Heart right ventricle (tissue), 16 donors: ENCODE data around the gene LRP2. TPM values are rescaled to one million over a fixed set of nuclear protein-coding genes. Genes with fewer than 3 reads are reported as not detected.

Experiments
- ATAC-seq, 8 donors: fragments of 200-7000 bp; cut with Tn5 transposase; one replicate each; pipeline ENCODE4 v1.9.1; 2020; ENCODE audit warnings: mild to moderate bottlenecking in 8 of 8, moderate library complexity in 8 of 8, moderate number of reproducible peaks in 1 of 8
- DNase-seq, 2 donors: peaks; one replicate each; pipeline ENCODE4 v3.0.0-alpha.2; 2020
- H3K27ac ChIP-seq, 10 donors: fragments of 200-600 bp; sonication (generic) in 2 of 10; one replicate each; pipeline versions ENCODE4 v1.5.0 to v1.8.0; 2020 to 2022; ENCODE audit warnings: mild to moderate bottlenecking in 3 of 10
- H3K27me3 ChIP-seq, 7 donors: fragments of 200-600 bp; one replicate each; pipeline ENCODE4 v1.8.0; 2021 to 2022; ENCODE audit warnings: mild to moderate bottlenecking in 2 of 7
- H3K36me3 ChIP-seq, 9 donors: fragments of 200-600 bp; sonication (generic) in 1 of 9; one replicate each; pipeline versions ENCODE4 v1.5.0 to v1.8.0; 2020 to 2022; ENCODE audit warnings: mild to moderate bottlenecking in 2 of 9
- H3K4me1 ChIP-seq, 9 donors: fragments of 200-600 bp; sonication (generic) in 1 of 9; one replicate each; pipeline versions ENCODE4 v1.5.0 to v1.8.0; 2020 to 2022; ENCODE audit warnings: mild to moderate bottlenecking in 4 of 9
- H3K4me3 ChIP-seq, 10 donors: fragments of 200-600 bp; sonication (generic) in 2 of 10; one replicate each; pipeline versions ENCODE4 v1.5.0 to v1.8.0; 2020 to 2022; ENCODE audit warnings: mild to moderate bottlenecking in 7 of 10, moderate library complexity in 2 of 10
- H3K9me3 ChIP-seq, 11 donors: fragments of 200-600 bp in 10 of 11; sonication (generic) in 2 of 11; one replicate each; pipeline versions ENCODE4 v1.5.0 to v1.8.0; 2013 to 2022; ENCODE audit warnings: mild to moderate bottlenecking in 2 of 11, control low read depth in 1 of 11, moderate library complexity in 1 of 11
- CTCF ChIP-seq, 9 donors: fragments of 200-600 bp; sonication (generic) in 2 of 9; IDR thresholded peaks; one replicate each; pipeline versions ENCODE4 v1.5.0 to v1.8.0; 2021 to 2022; ENCODE audit warnings: antibody characterized with exemption in 9 of 9, mild to moderate bottlenecking in 5 of 9, moderate library complexity in 1 of 9
- WGBS, 2 donors: extraction: QIAGEN DNeasy Blood & Tissue Kit; methylation state at CpG; one replicate each; pipeline ENCODE4 v1.1.7; 2013; ENCODE audit warnings: inconsistent platforms in 1 of 2; 5-methylcytosine and 5-hydroxymethylcytosine counted together
- intact Hi-C, 10 donors: fragments of 100-400 bp; cut with DNase I; formaldehyde crosslinking; loops; one replicate each; pipeline versions ENCODE4 v1.11.1 to v1.14.2; 2022
- polyA plus RNA-seq, 2 donors: library from polyadenylated mRNA; stranded (reverse); fragments of 200-250 nt; gene quantifications; one replicate each; pipeline ENCODE4 v1.2.3, GENCODE V29; 2013
- total RNA-seq, 10 donors: library from RNA; stranded (reverse); fragmentation: NEBNext Ultra II Directional in 3 of 10; extraction: Animal tissue kit (Norgen Biotek cat#: 25700) in 3 of 10; gene quantifications; one replicate each; pipeline versions ENCODE4 v1.2.1 to v1.2.4, GENCODE V29; 2021 to 2023
- donor health status: Arrhythmogenic right ventricular cardiomyopathy.
- donor health status: ischemic (EF 13 %, LVEDD 7.1; RV severe dilation, severe dysfunction).
- donor health status: healthy with polysubstance abuse.
- donor health status: DM: no; HTN: yes; CAD: no.
- donor health status: DM: no; HTN: no; CAD: no.
- donor health status: ischemic (EF 25% LVEDD 6.9; RV normal size, moderate dysfunction).
- donor health status: ischemic (EF 25% LVEDD 5.7; RV mildly dilated, moderate dysfunction).
- donor health status: healthy.
- donor health status: DM: yes; HTN: yes; CAD: no.
- donor health status: Ischemic cardiomyopathy.
- donor health status: ischemic (EF 35%, LVEDD 5.7; RV mildly dilated, moderate dysfunction).
- donor health status: nonischemic (EF 11% LVEDD 7.7; RV severe dilation, severe dysfunction).
- donor health status: DM: yes; HTN: yes; CAD: no.
- donor health status: PGD.
- donor health status: ischemic (EF 29% LVEDD 5.4; RV normal size, mild dysfunction).
- donor health status: nonischemic (EF 23%, LVEDD 6.1; RV moderate dilation, normal function).

LRP2 gene
- total and polyA plus RNA-seq, 12 donors = 0.06 to 1.3 (median 0.27) TPM; not detected in 8

GRCh38 chr2:169119851-169120250 is 242.5 kb downstream of the LRP2 start:
- DNase-seq (no peak), ATAC-seq (no peak)
- no peaks in the 10 kb centered on the region for H3K9me3 ChIP-seq
- H3K4me1 ChIP-seq = peaks cover 0 to 36% (median 10%) of the 10 kb centered on the region in 9 donors
- peaks cover 0 to 3% (median 0%) of the 10 kb centered on the region in 7 donors for H3K27me3 ChIP-seq
- intact Hi-C loops = loop anchor here in 1 of 10 donors (10.0 kb wide), 1 partner anchor 275 kb away; no protein-coding TSS in a partner anchor
- H3K36me3 ChIP-seq = no peaks in the 10 kb centered on the region
- no peak overlapping the region for H3K4me3 ChIP-seq
- no peak overlapping the region for H3K27ac ChIP-seq
- 82 to 87% methylated on average over 4 of the region's 4 CpGs for WGBS, 2 donors
- TF ChIP-seq CTCF (IDR thresholded peaks at IDR 0.05) = no peak

GRCh38 chr2:169119123-169119760 is 243.1 kb downstream of the LRP2 start:
- WGBS, 2 donors = 48 to 53% methylated on average over 4 of the region's 4 CpGs
- Histone ChIP-seq H3K27ac (no peak overlapping the region), H3K4me3 (no peak overlapping the region), H3K36me3 (no peaks in the 10 kb centered on the region), H3K4me1 (peaks cover 0 to 36% (median 10%) of the 10 kb centered on the region in 9 donors), H3K9me3 (no peaks in the 10 kb centered on the region), H3K27me3 (peaks cover 0 to 3% (median 0%) of the 10 kb centered on the region in 7 donors)
- no peak for DNase-seq
- intact Hi-C loops = loop anchor here in 1 of 10 donors (10.0 kb wide), 1 partner anchor 276 kb away; no protein-coding TSS in a partner anchor
- ATAC-seq = peak in 2 of 8 donors; percentile 45 to 48
- no peak for TF ChIP-seq CTCF (IDR thresholded peaks at IDR 0.05)

DNA sequence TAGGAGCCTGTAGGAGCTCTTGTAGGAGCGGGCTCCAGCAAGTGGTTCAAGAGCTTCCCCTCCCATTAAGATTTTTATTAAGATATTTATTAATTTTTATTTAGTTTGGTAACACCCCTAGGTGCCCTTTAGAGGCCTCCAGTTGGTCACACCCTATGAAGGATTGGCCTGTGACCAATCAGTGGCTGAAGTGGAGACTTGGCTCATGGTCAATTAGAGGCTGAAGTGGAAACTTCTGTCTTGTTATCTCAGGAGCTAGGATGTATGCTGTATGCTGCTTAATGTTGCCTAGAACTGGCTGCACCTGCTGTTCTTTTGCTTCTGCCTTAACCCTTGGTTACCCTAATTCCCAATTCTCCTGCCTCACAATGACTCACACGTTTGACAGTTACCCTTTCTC is 244.3 kb downstream of the LRP2 start:
- TF ChIP-seq CTCF (IDR thresholded peaks at IDR 0.05) = no peak
- H3K9me3 ChIP-seq = no peaks in the 10 kb centered on the region
- no peak overlapping the region for H3K4me3 ChIP-seq
- H3K27me3 ChIP-seq = peaks cover 0 to 3% (median 0%) of the 10 kb centered on the region in 7 donors
- intact Hi-C loops = loop anchor here in 2 of 10 donors (1.0 to 10.0 kb wide), 2 partner anchors 32 to 277 kb away; no protein-coding TSS in a partner anchor
- 50 to 58% methylated on average over 2 of the region's 2 CpGs for WGBS, 2 donors
- ATAC-seq (peak in 6 of 8 donors; percentile 30 to 81 (median 76)), DNase-seq (peak in 1 of 2 donors; percentile 25)
- peaks cover 0 to 36% (median 10%) of the 10 kb centered on the region in 9 donors for H3K4me1 ChIP-seq
- no peak overlapping the region for H3K27ac ChIP-seq
- no peaks in the 10 kb centered on the region for H3K36me3 ChIP-seq

DNA sequence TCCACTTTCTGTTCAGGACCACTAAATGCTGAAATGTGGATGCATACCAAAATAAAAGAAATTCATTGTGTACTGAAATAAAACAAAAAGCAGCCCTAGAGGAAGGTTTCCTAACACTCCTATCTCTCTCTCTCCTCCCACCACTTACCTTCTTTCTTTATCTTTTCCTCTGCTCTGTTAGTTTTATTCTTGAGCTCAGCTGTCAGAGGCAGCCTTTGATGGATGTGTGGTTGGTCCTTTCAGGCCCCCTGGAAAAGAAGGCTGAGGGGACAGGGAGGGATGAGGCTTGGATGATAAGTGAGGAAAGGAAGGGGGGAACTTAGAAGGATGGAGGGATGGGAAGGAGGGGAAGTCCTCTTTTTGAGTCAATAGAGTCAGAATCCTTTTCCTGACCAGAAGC is 245.3 kb downstream of the LRP2 start:
- no peak overlapping the region for H3K4me3 ChIP-seq
- ATAC-seq = no peak
- no peak for TF ChIP-seq CTCF (IDR thresholded peaks at IDR 0.05)
- H3K27me3 ChIP-seq = peaks cover 0 to 3% (median 0%) of the 10 kb centered on the region in 7 donors
- no peaks in the 10 kb centered on the region for H3K9me3 ChIP-seq
- intact Hi-C loops = loop anchor here in 1 of 10 donors (10.0 kb wide), 1 partner anchor 278 kb away; no protein-coding TSS in a partner anchor
- H3K4me1 ChIP-seq = peaks cover 0 to 36% (median 10%) of the 10 kb centered on the region in 9 donors
- no peaks in the 10 kb centered on the region for H3K36me3 ChIP-seq
- peak overlapping the region in 2 of 10 donors; percentile 49 to 60 for H3K27ac ChIP-seq
- DNase-seq = no peak
